ENCODE measurements around the gene PARVA.
"Not testable (repeated sequence)": the region's sequence is repeated elsewhere in the genome, so short reads cannot be mapped to it uniquely, and the experiment has no call there.

PARVA gene

DNA sequence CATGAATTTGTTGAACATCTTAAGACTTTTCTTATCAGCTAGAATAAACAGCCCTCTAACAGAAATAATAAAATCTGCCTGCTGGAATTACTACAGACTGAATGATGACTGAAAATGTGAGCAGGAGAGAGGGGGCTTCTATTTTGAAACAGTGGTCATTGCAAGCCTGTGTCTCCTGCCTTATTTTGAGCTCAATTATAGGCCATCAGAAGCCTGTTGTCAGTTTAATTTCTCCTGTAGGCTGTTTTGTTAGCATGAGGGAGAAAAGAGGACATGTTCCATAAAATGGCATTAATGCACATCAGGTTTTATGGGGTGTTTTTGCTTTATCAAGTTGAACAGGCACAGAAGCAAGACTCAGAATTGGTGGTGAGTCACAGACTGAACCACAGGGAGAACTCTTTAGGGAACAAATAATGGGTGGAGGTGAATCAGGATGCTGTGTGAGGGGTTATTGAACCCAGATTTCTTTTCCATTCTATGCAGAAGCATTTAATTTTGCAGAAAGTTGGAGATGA is 129.1 kb downstream of the PARVA start:
- no peak for DNase-seq

- no peak for DNase-seq
These were observed 130.0 kb downstream of the PARVA start for GRCh38 chr11:12507391-12507790.

- DNase-seq, result no peak
These were observed 130.9 kb downstream of the PARVA start for GRCh38 chr11:12508151-12508751.

DNA sequence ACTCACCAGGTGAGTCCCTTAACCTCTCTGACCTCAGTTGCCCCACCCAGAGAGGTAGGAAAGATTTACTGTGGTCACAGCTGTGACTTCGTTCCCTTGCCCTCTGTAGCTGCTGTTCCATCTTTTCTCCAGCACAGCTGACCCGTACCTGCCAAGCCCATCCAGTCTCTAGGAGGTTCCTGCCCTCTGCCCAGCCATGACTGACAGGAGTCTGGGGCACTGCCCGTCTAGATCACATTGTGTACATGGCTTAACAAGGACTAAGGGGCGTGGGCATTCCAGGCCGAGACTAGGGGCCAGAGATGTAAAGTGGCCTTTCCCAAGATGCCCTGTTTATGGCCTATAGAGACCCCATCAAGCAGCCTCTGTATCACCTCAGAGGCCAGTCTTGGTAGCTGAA is 132.0 kb downstream of the PARVA start:
- DNase-seq, result no peak

DNA sequence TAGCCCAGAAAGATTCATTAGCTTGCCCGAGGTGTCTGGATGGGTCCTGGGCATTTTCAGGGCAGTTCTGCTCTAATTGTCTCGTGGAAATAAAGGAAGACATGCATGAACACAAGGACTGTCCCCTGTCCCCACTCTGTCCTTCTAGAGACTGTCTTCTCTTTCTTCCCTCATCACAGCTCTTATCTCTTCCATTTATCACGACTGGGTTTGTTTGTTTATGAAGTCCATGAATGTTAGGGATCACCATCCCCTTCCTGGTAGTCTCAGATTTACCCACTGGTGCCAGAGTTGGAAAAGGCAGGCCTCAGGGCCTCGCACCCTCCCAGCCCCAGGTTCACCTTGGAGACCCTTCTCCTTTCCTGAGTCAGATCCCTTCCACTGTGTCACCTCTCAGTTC is 134.8 kb downstream of the PARVA start:
- no peak for DNase-seq

GRCh38 chr11:12512826-12513395 is 135.5 kb downstream of the PARVA start:
- DNase-seq, result no peak

- no peak for DNase-seq
These were observed 139.2 kb downstream of the PARVA start for GRCh38 chr11:12516387-12517105.

- DNase-seq, result no peak
These were observed 139.9 kb downstream of the PARVA start for GRCh38 chr11:12517306-12517705.

GRCh38 chr11:12517741-12518140 is 140.4 kb downstream of the PARVA start:
- DNase-seq, result no peak

GRCh38 chr11:12518606-12519385 is 141.4 kb downstream of the PARVA start:
- no peak for DNase-seq

GRCh38 chr11:12520054-12520453 is 142.7 kb downstream of the PARVA start:
- DNase-seq, result no peak

DNA sequence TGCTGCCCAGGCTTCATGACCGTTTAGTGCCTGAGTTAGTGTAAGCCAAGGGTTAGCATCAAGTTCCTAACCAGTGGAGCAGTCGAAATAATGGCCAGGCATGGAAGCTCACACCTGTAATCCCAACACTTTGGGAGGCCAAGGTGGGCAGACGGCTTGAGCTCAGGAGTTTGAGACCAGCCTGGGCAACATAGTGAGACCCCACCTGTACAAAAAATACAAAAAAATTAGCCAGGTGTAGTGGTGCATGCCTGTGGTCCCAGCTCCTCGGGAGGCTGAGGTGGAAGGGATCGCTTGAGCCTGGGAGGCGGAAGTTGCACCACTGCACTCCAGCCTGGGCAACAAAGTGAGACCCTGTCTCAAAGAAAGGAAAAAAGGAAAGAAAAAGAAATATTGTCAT is 143.2 kb downstream of the PARVA start:
- not testable (repeated sequence) for DNase-seq

DNA sequence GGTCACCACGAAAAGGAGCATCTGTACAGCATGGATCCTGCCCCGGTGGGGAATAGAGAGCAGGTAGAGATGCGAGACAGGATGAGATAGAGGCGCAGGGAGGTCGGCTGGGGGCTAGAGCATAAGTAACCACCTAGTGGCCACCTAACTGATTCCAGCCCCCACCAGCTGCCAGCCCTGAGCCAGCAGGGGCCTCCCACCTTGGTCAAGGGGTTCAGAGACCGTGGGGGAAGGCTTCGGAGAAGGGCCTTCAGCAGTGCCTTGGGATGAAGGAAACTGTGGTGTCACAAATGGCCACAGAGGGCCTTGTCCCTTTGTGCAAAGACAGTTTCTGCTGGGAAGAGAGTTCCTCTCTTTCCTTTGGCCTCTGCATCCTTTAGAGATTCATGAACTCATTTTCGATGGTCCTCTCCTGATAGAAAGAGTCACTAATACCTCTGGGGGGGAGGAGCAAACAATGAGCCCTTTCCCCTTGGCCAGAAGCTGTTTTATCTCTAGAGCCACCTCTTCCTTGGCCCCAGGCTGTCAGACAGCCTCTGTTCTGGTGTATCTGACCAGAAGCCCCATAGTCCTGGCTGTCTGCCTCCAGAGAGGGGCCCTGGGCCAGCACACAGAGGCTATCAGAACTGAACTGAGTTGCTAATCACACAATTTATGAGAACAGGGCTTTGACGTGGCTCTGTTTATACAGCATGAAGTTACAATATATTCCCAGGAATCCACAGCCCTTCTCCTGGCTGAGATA is 146.0 kb downstream of the PARVA start:
- DNase-seq, result no peak

DNA sequence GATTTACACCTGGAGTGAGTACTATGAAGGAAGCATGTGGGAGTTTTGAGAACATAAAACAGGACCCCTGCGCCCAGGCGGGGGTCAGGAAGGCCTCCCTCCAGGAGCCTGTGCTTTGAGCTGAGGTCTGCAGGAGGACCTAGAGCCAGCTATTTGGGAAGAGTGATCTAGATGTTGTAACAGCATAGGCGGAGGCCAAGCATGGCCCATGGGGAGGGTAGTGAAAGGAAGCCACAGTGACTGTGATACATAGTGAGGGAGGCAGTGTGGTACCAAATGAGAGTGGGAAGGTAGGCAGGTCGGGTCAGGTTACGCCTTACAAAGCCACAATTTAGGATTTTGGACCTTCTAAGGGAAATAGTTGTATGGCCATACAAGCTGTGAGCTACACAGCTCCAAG is 147.5 kb downstream of the PARVA start:
- DNase-seq, result no peak

- DNase-seq, result no peak
These were observed 148.2 kb downstream of the PARVA start for GRCh38 chr11:12525466-12526055.

GRCh38 chr11:12526789-12527188 is 149.4 kb downstream of the PARVA start:
- DNase-seq, result no peak

GRCh38 chr11:12528487-12528886 is 151.1 kb downstream of the PARVA start:
- no peak for DNase-seq

GRCh38 chr11:12529041-12529440 is 151.7 kb downstream of the PARVA start:
- DNase-seq, result no peak

DNA sequence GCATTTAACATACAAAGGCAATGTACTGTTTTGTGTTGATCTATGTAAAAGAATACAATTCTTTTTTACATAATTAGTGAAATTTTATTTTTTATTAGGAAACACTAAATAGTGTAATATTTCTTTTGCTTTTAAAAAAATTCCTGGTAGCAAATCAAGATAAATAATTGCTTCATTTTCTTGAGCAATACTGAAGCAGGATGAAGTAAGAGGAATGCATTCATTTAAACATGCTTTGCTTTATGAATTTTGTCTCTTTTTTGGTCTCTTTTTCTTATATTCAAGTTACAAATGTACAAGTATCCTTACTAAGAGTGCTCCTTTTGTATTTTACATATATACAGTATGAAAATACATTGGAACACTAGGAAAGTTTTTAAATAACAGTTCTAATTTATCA is 152.4 kb downstream of the PARVA start:
- DNase-seq, result no peak

GRCh38 chr11:12531020-12531419 is 153.6 kb downstream of the PARVA start:
- DNase-seq, result no peak

- no peak for DNase-seq
These were observed 154.3 kb downstream of the PARVA start for GRCh38 chr11:12531681-12532080.

DNA sequence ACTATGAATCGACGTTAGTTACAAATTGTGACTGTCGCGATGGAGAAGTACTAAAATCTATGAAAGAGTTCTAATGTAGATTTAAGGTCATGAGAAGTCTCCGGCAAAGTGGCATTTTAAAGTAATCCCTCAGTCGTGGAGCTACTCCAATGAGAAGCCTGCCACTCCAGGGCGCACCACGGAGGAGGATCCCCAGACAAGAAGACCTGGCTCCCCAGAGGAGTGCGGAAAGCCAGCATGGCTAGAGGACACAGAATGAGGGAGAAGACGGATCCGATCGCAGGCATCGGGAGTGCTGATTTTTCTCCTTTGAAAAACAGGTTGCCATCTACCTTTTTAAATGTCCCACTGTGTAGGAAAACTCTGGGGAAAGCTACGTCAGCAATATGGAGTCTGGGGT is 155.2 kb downstream of the PARVA start:
- DNase-seq, result no peak
